Hepatocyte (in vitro differentiated cells): ENCODE results near the gene SLC5A10. TPM values are rescaled to one million over a fixed set of nuclear protein-coding genes. Genes with fewer than 3 reads are reported as not detected.

ENCODE experiments used
- DNase-seq: peaks from one replicate; pipeline ENCODE4 v3.0.0-alpha.2; 2016; ENCODE audit warnings: low spot score
- H2AFZ ChIP-seq: fragments of 200-600 bp; sonication (generic); 2 replicates; pipeline ENCODE4 v1.6.0; 2016; ENCODE audit warnings: antibody characterized with exemption, mild to moderate bottlenecking
- H3K27ac ChIP-seq: fragments of 200-600 bp; sonication (generic); 2 replicates; pipeline ENCODE4 v1.5.1; 2016; ENCODE audit warnings: mild to moderate bottlenecking
- H3K27me3 ChIP-seq: fragments of 200-600 bp; sonication (generic); 2 replicates; pipeline ENCODE4 v1.6.1; 2016
- H3K36me3 ChIP-seq: fragments of 200-600 bp; sonication (generic); replicated peaks from 2 replicates; pipeline ENCODE4 v1.5.1; 2016; ENCODE audit warnings: low read depth; ENCODE audit not compliant: insufficient read depth
- H3K4me1 ChIP-seq: fragments of 200-600 bp; sonication (generic); 2 replicates; pipeline ENCODE4 v1.5.1; 2016; ENCODE audit warnings: mild to moderate bottlenecking, moderate library complexity; ENCODE audit not compliant: insufficient read depth
- H3K4me2 ChIP-seq: fragments of 200-600 bp; sonication (generic); 2 replicates; pipeline ENCODE4 v1.6.0; 2016
- H3K4me3 ChIP-seq: fragments of 200-600 bp; sonication (generic); 2 replicates; pipeline ENCODE4 v1.5.1; 2016; ENCODE audit warnings: mild to moderate bottlenecking
- H3K79me2 ChIP-seq: fragments of 200-600 bp; sonication (generic); 2 replicates; pipeline ENCODE4 v1.6.0; 2017; ENCODE audit warnings: mild to moderate bottlenecking
- H3K9me2 ChIP-seq: fragments of 200-600 bp; sonication (generic); replicated peaks from 2 replicates; pipeline ENCODE4 v1.6.0; 2017; ENCODE audit warnings: mild to moderate bottlenecking; ENCODE audit not compliant: insufficient read depth
- H3K9me3 ChIP-seq: fragments of 200-600 bp; sonication (generic); 2 replicates; pipeline ENCODE4 v1.5.1; 2016; ENCODE audit warnings: low read depth, mild to moderate bottlenecking
- H4K20me1 ChIP-seq: fragments of 200-600 bp; sonication (generic); 2 replicates; pipeline ENCODE4 v1.6.0; 2016; ENCODE audit warnings: mild to moderate bottlenecking; ENCODE audit not compliant: insufficient read depth, poor library complexity, severe bottlenecking
- CTCF ChIP-seq: fragments of 200-600 bp; sonication (generic); IDR thresholded peaks from 2 replicates; pipeline ENCODE4 v1.5.1; 2016; ENCODE audit warnings: antibody characterized with exemption, mild to moderate bottlenecking; ENCODE audit not compliant: poor library complexity
- EZH2 ChIP-seq: fragments of 200-600 bp; sonication (generic); IDR thresholded peaks from 2 replicates; pipeline ENCODE4 v1.6.1; 2016; ENCODE audit warnings: antibody characterized with exemption, mild to moderate bottlenecking, borderline replicate concordance
- EZH2phosphoT487 ChIP-seq: fragments of 200-600 bp; sonication (generic); IDR thresholded peaks from one replicate; pipeline ENCODE4 v1.6.1; 2018; ENCODE audit warnings: antibody characterized with exemption, mild to moderate bottlenecking, low read depth, moderate library complexity; ENCODE audit not compliant: unreplicated experiment, severe bottlenecking
- WGBS: methylation state at CpG from one replicate; pipeline ENCODE4 v1.1.6; 2016; ENCODE audit warnings: low lambda C conversion rate; ENCODE audit errors: missing lambda C conversion rate; 5-methylcytosine and 5-hydroxymethylcytosine counted together
- polyA plus RNA-seq: library from polyadenylated mRNA; unstranded; fragments of >200 nt; fragmentation: Nextera tagmentation; extraction: Ambion mirVana; gene quantifications from 2 replicates; pipeline ENCODE4 v1.2.1, GENCODE V29; 2016
- total RNA-seq: library from RNA; depleted of rRNA; stranded (reverse); fragments of >200 nt; gene quantifications from 2 replicates; pipeline ENCODE4 v1.2.3, GENCODE V29; 2014

The SLC5A10 gene
- total RNA-seq (not detected in 2 replicates), polyA plus RNA-seq (0.22 TPM in 1 of 2 replicates, not detected in the other)

- Histone ChIP-seq H3K4me3 (no peak within 1 kb of the TSS), H3K27me3 (no peaks in the 10 kb centered on the region), H3K4me1 (peaks cover 17% of the 10 kb centered on the region), H3K27ac (no peak within 1 kb of the TSS), H3K9me2 (no peaks in the 10 kb centered on the region), H4K20me1 (no peaks in the 10 kb centered on the region), H3K9me3 (no peaks in the 10 kb centered on the region), H3K4me2 (no peak within 1 kb of the TSS), H3K36me3 (no peaks in the 10 kb centered on the region), H2AFZ (no peak within 1 kb of the TSS), H3K79me2 (no peaks in the 10 kb centered on the region)
- TF ChIP-seq CTCF, result no peak
- TF ChIP-seq EZH2phosphoT487, result no peak
- TF ChIP-seq EZH2, result no peak
- no peak for DNase-seq
- WGBS, result 89% methylated on average over 17 of the region's 17 CpGs
Measured at GRCh38 chr17:18951941-18952842, at the start of gene SLC5A10. SLC5A10 (plus strand) TSS chr17:18952165; CDS start chr17:18952206, 41 bp downstream.

GRCh38 chr17:18904482-18904881, 47.5 kb upstream of the SLC5A10 start:
- no peaks in the 10 kb centered on the region for H3K27me3 ChIP-seq

GRCh38 chr17:18905226-18905625, 46.7 kb upstream of the SLC5A10 start:
- H4K20me1 ChIP-seq, result no peaks in the 10 kb centered on the region
- H3K9me3 ChIP-seq, result no peaks in the 10 kb centered on the region
- H3K4me1 ChIP-seq, result no peaks in the 10 kb centered on the region
- H3K4me2 ChIP-seq, result no peak overlapping the region
- no peaks in the 10 kb centered on the region for H3K9me2 ChIP-seq
- WGBS, result 95% methylated on average over 5 of the region's 5 CpGs
- H2AFZ ChIP-seq, result no peak overlapping the region
- no peak overlapping the region for H3K4me3 ChIP-seq
- TF ChIP-seq CTCF (no peak), EZH2 (no peak), EZH2phosphoT487 (no peak)
- no peak for DNase-seq
- H3K27ac ChIP-seq, result no peak overlapping the region
- no peaks in the 10 kb centered on the region for H3K27me3 ChIP-seq
- peaks cover 10% of the 10 kb centered on the region for H3K79me2 ChIP-seq
- H3K36me3 ChIP-seq, result no peaks in the 10 kb centered on the region

More at GRCh38 chr17:18904482-18904881, 47.5 kb upstream of the SLC5A10 start:
- no peak for DNase-seq
- WGBS, result 87% methylated on average over 5 of the region's 5 CpGs
- no peak overlapping the region for H2AFZ ChIP-seq
- no peak overlapping the region for H3K27ac ChIP-seq
- no peaks in the 10 kb centered on the region for H3K4me1 ChIP-seq
- peaks cover 13% of the 10 kb centered on the region for H3K79me2 ChIP-seq
- H3K4me2 ChIP-seq, result no peak overlapping the region
- H3K4me3 ChIP-seq, result no peak overlapping the region
- no peaks in the 10 kb centered on the region for H3K36me3 ChIP-seq
- H4K20me1 ChIP-seq, result no peaks in the 10 kb centered on the region
- no peaks in the 10 kb centered on the region for H3K9me3 ChIP-seq
- no peak for TF ChIP-seq EZH2phosphoT487
- TF ChIP-seq CTCF, result no peak
- no peak for TF ChIP-seq EZH2
- no peaks in the 10 kb centered on the region for H3K9me2 ChIP-seq
